ENCODE data around the gene CDH26.

CDH26 gene

GRCh38 chr20:60009826-60010616, 51.8 kb downstream of the CDH26 start:
- DNase-seq (ENCODE audit: insufficient read length, low spot score) (no peak), FAIRE-seq (peak; percentile 66)

DNA sequence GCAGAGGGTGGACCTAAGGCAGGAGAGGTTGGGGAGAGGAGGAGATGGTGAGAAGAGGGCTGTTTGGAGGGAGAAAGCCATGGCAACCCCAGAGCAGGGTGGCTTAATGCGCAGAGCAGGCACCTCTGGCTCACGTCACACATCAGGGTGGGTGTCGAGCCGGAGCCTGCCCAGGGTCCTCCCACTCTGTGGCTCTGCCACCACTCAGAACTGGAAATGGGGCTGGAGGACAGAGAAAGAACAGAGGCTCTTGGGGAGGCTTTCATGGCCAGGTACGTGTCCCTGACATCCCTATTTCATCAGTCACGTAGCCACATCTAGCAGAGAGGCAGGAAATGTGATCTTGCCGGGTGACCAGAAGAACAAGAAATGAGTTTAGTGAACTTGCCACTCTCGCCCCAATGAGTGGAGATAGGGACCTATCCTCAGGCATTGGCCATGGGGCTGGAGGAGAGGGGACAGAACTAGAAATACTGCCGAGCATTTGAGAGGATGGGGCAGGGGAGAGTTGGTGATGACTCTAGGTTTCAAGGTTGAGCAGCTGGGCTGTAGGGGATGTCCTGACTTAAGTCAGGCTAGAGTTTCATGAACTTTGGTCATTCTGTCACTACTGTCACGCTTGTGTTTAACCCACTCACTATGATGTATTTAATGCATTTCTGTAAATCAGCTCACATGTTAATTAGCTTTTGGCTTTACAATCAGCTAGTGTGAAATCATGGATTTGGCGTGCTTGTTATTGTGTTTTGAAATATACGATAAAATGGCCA, 52.7 kb downstream of the CDH26 start:
- DNase-seq (ENCODE audit: insufficient read length, low spot score), result no peak
- FAIRE-seq, result peak; percentile 62

DNA sequence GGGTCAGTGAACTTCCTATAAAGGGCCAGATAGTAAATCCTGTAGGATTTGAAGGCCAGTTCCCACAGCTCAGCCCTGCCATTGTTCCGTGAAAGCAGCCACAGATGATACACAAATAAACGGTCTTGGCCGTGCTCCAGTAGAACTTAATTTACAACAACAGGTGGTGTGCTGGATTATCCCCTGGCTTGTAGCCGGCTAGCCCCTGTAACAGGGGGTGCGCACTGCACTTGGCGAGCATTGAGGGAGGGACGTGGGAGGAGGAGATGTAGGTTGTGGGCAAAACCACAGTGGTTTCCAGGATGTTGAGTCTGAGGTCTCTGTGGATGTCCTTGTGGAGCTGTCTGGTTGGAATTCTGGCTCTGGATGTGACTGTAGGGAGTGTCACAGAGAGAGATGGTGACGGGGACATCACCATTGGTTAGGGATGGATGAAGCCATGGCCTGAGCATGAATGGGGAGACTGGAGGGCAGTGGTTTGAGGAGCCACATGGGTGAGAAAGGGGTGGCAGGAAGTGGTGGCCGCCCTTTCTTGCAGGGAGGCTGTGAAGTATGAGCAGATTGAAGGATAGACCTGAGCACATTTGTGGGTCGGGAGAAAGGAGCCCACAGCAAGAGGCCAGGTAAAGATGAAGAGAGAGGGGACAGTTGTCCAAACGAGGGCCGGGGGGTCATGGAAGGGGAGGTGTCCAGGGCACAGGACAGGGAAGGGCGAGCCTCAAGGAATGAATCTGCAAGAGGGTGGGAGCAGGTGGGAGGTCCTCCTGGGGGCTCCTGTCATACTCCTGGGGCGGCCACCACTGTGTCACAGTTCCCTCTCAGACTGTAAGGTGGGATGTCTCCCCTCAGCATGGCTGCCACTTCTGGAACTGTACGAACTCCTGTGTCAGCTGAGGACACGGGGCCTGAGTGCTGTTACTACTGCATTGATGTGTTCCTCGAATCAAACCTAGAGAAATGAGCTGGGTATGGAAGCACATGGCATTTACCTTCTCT, 53.6 kb downstream of the CDH26 start:
- no peak for DNase-seq (ENCODE audit: insufficient read length, low spot score)

GRCh38 chr20:60013296-60014139, 55.3 kb downstream of the CDH26 start:
- FAIRE-seq (no peak), DNase-seq (ENCODE audit: insufficient read length, low spot score) (no peak)

More for the DNA sequence above, 53.6 kb downstream of the CDH26 start:
- FAIRE-seq, result peak; percentile 89

GRCh38 chr20:60016406-60016805, 58.2 kb downstream of the CDH26 start:
- DNase-seq (ENCODE audit: insufficient read length, low spot score) (no peak), FAIRE-seq (no peak)

DNA sequence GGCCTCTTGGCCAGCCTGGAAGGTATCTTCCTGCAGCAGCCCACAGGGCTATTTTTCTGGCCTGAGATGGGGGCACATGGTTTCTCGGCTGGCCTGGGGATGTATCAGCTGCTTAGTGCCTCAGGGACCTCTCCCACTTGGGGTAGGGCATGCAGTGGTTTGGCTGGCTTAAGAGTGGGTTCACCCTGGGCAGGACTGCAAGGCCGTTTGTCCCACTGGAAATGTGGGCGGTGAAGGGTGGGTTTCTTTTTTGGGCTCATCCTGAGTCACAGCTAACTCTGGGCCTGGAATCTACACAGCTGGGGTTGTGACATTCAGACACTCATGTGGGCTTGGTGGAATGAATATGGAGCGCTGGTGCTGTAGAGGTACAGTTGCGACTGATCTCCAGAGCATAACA, 62.0 kb downstream of the CDH26 start:
- DNase-seq (ENCODE audit: insufficient read length, low spot score), result no peak
- no peak for FAIRE-seq

DNA sequence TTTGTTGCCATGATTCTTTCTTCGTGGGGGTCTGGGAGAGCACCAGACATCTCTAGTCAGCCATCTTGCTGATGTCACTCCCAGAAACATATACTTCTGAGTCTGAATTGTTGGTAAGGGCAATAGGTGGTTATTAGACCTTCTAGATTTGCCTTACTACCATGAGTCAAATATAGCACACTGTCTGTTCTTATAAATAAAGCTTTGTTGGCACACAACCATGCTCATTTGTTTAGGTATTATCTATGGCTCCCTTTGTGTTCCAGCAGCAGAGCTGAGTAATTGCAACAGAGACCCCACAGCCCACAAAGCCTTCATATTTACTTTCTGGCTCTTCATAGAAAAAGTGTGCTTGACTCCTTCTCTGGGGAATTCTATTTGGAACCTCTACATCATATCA, 62.9 kb downstream of the CDH26 start:
- DNase-seq (ENCODE audit: insufficient read length, low spot score), result no peak
- no peak for FAIRE-seq

GRCh38 chr20:60022849-60023248, 64.6 kb downstream of the CDH26 start:
- DNase-seq (ENCODE audit: insufficient read length, low spot score), result no peak
- no peak for FAIRE-seq

DNA sequence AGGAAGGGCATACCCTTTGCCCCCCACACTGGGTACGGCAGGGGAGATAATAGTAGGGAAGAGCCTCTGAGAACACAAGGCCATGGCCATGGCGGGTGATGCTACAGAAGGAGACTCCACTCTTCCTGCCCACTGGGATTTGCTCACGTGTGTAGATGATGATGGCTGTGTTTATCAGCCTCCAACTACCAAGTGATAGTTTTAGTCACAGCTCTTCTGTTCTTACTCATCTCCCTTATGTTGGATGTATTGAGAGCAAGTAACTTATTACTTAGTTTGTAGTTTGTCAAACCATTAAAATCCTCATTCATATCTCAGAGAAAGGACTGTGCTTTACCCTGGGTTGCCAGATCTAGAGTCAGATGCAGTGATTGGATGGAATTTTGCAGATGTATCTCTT, 66.0 kb downstream of the CDH26 start:
- DNase-seq (ENCODE audit: insufficient read length, low spot score), result no peak
- FAIRE-seq, result peak; percentile 60

DNA sequence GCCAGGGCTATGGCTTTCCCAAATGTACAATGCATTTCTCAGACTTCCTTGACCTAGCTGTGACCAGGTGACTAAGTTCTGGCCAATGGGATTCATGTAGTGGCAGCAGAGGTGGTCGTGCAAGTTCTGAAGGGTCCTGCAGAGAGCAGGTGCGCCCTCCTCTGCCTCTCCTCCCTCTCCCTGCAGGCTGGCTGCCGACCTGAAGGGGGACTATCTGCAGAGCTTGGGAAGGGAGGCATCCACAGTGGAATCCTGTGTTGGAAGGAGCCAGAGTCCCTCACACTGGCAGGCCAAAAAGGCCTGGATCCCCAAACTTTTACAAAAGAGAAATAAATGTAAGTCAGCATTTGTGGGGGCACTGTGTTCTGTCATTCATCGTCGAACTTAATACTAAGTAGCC, 66.6 kb downstream of the CDH26 start:
- DNase-seq (ENCODE audit: insufficient read length, low spot score) (no peak), FAIRE-seq (no peak)

- DNase-seq (ENCODE audit: insufficient read length, low spot score), result no peak
- no peak for FAIRE-seq
These were observed 67.8 kb downstream of the CDH26 start for GRCh38 chr20:60026010-60026409.

DNA sequence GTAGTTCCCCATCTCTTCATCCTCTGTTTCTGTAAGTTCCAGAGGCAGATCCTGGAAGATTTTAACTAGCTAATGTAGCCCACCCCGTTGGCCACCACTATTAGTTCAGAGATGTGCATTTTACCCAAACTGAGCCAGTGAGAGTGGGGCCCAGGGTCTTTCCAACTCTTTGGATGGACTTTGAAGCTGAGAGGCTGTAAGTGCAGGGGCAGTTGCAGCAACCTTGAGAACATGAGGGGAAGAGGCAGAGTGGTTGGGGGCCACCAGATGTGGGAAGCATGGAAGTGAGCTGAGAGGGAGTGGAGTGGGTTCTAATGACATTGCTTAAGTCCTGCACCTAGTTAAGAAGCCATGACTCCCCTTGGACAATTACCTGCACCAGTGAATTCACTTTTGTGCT, 72.2 kb downstream of the CDH26 start:
- no peak for FAIRE-seq

GRCh38 chr20:60031107-60031506, 72.9 kb downstream of the CDH26 start:
- FAIRE-seq (peak; percentile 31), DNase-seq (ENCODE audit: insufficient read length, low spot score) (no peak)

More for the DNA sequence above, 72.2 kb downstream of the CDH26 start:
- no peak for DNase-seq (ENCODE audit: insufficient read length, low spot score)

DNA sequence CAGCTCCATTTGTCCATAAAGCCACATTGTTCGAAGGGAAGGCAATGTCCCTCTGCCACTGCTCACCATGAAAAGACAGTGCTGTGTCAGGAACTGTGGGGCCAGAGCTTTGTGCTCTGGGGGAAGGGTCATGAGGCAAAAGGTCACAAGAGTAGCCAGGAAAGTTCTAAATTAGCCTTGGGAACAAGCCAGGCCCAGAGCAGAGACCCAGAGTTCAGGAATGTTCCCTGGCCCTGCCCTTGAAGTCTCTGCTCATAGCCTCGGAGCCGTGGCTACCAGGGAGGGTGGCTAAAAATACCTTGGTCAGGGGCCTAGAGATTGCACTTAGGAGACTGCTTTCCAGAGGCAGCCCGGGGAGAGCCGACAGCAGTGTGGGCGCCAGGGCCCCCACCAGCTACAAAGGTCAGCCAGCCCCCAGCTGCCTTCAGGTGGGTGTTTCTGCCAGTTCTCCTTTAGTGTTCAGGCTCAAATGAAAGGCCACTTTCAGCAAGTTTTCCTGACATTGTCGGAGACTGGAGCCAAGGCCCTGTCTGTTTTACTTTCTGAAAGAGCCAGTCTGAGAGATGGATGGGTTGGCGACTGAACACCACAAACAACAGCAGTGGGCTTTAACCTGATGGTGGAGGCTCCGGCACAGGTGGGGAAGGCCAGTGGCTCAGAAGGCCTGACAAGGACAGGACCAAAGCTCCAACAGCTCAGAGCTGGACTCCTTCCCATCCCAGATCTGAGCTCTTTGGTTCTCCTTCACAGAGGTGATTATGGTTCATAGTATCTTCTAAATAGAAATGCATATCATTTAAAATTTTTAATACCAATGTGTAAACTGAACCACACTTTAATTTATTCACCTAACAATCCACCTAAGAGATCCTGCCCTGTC, 76.2 kb downstream of the CDH26 start:
- peak; percentile 4 for FAIRE-seq

GRCh38 chr20:60035486-60035885, 77.3 kb downstream of the CDH26 start:
- no peak for DNase-seq (ENCODE audit: insufficient read length, low spot score)

More for the DNA sequence above, 76.2 kb downstream of the CDH26 start:
- DNase-seq (ENCODE audit: insufficient read length, low spot score), result no peak

DNA sequence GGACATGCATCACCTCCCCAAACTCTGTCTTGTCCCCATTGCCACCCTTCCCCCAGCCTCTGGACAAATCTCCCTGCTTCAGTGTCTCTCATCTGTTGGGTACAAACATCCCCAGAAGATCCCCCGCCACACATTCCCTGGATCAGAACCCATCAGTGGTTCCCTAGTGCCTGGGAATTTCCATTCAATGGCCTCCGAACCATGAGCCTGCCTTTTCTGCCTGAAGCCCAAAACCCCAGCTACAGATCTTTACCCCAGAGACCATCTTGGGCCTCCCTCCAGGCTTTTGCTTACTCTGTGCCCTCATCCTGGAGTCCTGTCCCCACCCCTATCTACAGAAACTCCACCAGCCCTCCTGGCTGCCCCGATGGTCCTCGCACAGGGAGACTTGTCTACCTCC, 78.1 kb downstream of the CDH26 start:
- FAIRE-seq, result no peak

More at GRCh38 chr20:60035486-60035885, 77.3 kb downstream of the CDH26 start:
- FAIRE-seq, result no peak

DNA sequence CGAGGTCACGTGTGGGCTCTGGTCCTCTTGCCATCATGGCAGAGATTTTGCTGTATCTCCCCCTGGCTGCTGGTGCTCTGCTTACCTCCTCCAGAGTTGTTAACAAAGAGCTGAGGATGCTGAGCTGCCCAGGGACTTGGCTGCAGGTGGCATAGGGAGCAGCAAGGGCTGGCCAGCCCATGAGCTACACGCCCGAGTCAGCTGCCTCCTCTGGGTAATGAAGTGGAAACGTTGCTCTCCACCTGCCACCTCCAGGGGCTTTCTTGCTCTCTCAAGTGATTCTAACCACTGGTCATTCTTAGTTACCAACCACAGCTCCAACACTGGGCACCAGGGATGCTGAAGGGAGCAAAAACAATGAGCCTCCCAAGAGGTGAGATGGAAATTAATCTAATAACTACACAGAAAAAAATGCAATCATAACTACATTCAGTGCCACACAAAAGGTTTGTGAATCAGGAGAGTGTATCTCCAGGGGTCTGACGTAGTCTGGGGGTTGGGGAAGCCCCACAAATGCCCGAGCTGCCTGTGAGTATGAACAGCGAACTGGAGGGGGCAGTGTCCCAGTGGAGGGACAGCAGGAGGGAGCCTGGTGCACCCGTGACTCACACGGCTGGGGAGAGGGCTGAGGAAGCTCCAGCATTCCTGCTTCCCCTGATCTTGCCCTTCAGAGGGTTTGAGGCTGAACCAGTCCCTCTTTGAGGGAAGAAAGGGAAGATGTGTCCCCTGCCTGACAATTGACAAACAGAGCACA, 78.7 kb downstream of the CDH26 start:
- DNase-seq (ENCODE audit: insufficient read length, low spot score) (peak; percentile 53), FAIRE-seq (peak; percentile 89)

More for the DNA sequence above, 78.1 kb downstream of the CDH26 start:
- DNase-seq (ENCODE audit: insufficient read length, low spot score), result no peak

- FAIRE-seq (no peak), DNase-seq (ENCODE audit: insufficient read length, low spot score) (no peak)
These were observed 80.3 kb downstream of the CDH26 start for GRCh38 chr20:60038400-60039008.
